ENCODE data around the gene CFAP210. TPM values are rescaled to one million over a fixed set of nuclear protein-coding genes. Genes with fewer than 3 reads are reported as not detected.
"Not testable (repeated sequence)": the region's sequence is repeated elsewhere in the genome, so short reads cannot be mapped to it uniquely, and the experiment has no call there.

CFAP210 gene
- polyA plus RNA-seq, 3 donors: 3.7 to 5.5 (median 3.8) TPM

GRCh38 chr2:169716238-169716886 lies 22.2 kb upstream of the CFAP210 start:
- no peak for DNase-seq (ENCODE audit: extremely low read depth in 1 of 11, low read depth in 9 of 11, low spot score in 4 of 11)

- no peak for DNase-seq (ENCODE audit: extremely low read depth in 1 of 11, low read depth in 9 of 11, low spot score in 4 of 11)
These were observed 21.4 kb upstream of the CFAP210 start for GRCh38 chr2:169715379-169716237.

- DNase-seq (ENCODE audit: extremely low read depth in 1 of 11, low read depth in 9 of 11, low spot score in 4 of 11): no peak
These were observed 20.5 kb upstream of the CFAP210 start for GRCh38 chr2:169714699-169715098.

DNA sequence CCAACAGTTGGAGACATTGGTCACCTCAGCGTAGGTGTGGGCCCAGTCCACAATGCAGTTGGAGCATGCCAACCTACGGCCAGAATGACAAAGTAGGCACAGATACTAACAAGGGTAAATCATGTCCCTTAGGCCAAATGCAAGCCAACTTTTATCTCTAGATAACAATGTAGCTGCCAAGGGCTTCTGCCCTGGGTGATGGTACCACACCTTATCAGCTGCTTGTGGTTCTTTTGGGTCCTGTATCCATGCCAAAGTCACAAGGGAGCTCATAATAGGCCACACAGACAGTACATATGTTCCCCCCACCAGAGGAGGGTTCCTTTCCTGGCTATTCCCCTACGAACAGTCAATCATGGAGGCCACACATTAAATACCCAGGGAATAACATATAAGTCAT lies 19.1 kb upstream of the CFAP210 start:
- DNase-seq (ENCODE audit: extremely low read depth in 1 of 11, low read depth in 9 of 11, low spot score in 4 of 11): no peak

DNA sequence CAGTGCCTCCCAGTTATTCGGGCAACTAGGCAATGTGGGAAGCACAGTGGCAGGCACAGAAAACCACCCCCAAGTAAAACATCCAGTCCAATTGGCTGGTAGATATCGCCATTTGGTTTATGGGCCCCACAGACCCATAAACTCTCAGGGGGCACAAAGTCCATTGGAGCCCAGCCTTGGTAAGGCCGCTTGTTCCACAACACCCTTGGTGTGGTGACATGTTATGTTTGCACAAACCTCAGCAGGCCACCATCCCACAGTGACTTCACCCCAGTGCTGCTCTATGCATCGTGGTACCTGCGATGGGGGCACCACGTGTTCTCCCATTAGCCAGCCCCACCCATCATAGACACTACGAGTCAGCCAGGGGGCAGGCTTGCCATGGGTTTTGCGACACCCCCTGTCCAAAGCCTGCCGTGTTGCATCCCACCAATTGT lies 18.6 kb upstream of the CFAP210 start:
- DNase-seq (ENCODE audit: extremely low read depth in 1 of 11, low read depth in 9 of 11, low spot score in 4 of 11): no peak

DNA sequence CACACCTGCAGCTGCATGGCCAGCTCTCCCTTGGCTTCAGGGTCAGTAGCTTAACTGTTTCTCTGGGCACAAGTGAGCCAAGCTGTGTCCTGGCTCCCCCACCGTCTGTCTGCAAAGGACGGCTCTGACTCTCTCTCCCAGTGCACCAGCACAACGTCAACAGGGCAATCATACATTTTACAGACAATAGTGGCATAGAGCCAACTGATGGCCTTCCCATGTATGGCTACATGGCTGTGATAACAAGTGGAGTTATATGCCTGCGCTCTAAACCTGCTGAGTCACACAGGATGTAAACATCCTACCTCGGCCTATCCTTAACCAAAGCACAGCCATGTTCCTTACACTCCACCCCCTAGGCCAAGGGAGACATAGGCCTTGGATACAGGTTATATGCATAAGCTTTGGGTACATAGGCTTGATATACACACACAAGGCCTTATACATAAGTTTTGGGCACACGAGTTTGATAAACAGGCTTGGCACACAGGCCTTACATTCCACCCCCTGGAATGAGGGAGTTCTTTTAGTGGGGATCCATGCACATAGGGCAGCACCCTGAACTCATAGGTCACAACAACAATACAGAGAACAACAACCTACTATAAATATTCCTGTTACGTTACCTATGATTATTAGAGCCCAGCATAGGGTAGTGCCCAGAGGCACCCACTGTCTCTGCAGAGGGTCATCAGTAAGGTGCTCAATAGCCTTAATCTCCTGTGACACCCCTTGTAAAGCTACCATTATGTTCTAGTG lies 17.7 kb upstream of the CFAP210 start:
- no peak for DNase-seq (ENCODE audit: extremely low read depth in 1 of 11, low read depth in 9 of 11, low spot score in 4 of 11)

DNA sequence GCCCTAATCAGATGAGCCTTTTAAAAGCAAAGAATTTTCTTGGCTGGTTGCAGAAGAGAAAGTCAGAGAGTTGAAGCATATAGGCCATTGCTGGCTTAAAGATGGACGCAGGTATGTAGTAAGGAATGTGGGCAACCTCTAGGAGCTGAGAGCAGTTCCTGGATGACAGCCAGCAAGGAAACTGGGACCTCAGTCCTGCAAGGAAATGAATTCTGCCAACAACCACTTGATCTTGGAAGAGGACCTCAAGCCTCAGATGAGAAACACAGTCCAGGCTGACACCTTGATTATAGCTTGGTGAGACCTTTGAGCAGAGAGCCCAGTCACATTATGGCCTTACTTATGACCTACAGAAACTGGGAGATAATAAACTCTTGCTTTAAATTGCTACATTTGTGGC lies 15.8 kb upstream of the CFAP210 start:
- DNase-seq (ENCODE audit: extremely low read depth in 1 of 11, low read depth in 9 of 11, low spot score in 4 of 11): no peak

DNA sequence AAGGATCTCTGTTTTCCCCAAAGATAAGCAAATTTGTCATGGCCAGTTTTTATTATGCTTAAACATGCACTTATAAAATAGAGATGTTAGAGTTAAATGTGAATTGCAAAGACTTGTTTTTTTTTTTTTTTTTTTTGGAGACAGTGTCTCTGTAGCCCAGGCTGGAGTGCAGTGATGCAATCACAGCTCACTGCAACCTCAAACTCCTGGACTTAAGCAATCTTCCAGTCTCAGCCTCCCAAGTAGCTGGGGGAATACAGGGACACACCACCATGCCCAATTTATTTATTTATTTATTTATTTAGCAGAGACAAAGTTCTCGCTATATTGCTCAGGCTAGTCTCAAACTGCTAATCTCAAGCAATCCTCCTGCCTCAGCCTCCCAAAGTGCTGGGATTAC lies 15.1 kb upstream of the CFAP210 start:
- no peak for DNase-seq (ENCODE audit: extremely low read depth in 1 of 11, low read depth in 9 of 11, low spot score in 4 of 11)

DNA sequence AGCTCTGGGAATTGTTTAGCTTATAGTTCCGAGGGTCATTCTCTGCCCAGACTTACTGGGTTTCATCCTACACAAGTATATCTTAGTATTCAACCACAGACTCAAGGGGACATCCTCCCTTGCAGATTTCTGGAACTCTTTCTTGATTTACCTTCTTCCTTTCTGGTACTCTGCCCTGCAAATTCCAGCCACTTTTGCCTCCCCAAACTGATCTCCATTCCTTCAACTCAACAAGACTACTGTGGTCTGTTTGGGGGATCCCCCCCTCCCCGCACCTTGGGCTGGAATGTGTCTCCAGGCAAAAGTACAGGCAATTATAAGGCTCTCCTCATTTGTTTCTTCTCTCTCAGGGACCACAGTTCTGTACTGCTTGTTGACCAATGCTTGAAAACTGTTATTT lies 13.4 kb upstream of the CFAP210 start:
- no peak for DNase-seq (ENCODE audit: extremely low read depth in 1 of 11, low read depth in 9 of 11, low spot score in 4 of 11)

DNA sequence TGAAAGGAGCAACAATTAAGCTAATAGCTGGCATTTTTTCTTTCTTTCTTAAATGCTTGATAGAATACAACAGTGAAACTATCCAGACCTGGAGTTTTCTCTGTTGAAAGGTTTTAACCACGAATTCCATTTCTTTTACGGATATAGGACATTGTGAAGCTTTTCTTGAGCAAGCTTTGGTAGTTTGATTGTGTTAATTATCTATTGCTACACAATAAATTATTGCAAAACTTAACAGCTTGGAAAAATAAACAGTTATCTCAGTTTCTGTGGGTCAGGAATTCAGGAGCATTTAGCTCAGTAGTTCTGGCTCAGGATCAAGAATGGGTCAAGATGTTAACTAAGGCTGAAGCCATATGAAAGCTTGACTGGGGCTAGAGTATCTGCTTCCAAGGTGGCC lies 11.7 kb upstream of the CFAP210 start:
- DNase-seq (ENCODE audit: extremely low read depth in 1 of 11, low read depth in 9 of 11, low spot score in 4 of 11): no peak

- DNase-seq (ENCODE audit: extremely low read depth in 1 of 11, low read depth in 9 of 11, low spot score in 4 of 11): no peak
These were observed 10.0 kb upstream of the CFAP210 start for GRCh38 chr2:169704160-169704708.

GRCh38 chr2:169702996-169703395 lies 8.8 kb upstream of the CFAP210 start:
- DNase-seq (ENCODE audit: extremely low read depth in 1 of 11, low read depth in 9 of 11, low spot score in 4 of 11): no peak

GRCh38 chr2:169699173-169699572 lies 5.0 kb upstream of the CFAP210 start:
- DNase-seq (ENCODE audit: extremely low read depth in 1 of 11, low read depth in 9 of 11, low spot score in 4 of 11): not testable (repeated sequence)

DNA sequence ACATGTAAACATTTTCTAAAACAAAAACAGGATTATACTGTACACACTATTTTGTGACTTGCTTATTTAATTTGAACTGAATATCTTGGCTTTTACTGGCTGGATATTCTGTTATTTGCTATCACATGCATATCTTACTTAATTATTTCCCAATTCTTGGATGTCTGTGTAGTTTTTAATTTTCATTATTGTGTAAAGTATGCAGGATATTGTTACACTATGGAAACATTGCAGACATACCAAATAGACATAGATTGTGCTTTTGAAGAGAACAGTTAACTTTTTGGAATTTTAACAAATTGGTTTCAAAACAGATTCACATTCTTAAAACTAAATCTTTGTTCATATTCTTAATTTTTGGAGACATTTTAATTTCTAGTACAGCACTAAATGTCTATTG lies 2.2 kb upstream of the CFAP210 start:
- no peak for DNase-seq (ENCODE audit: extremely low read depth in 1 of 11, low read depth in 9 of 11, low spot score in 4 of 11)

GRCh38 chr2:169694894-169695260 lies 672 bp upstream of the CFAP210 start:
- DNase-seq (ENCODE audit: extremely low read depth in 1 of 11, low read depth in 9 of 11, low spot score in 4 of 11): no peak

GRCh38 chr2:169693360-169693759 lies 845 bp downstream of the CFAP210 start:
- no peak for DNase-seq (ENCODE audit: extremely low read depth in 1 of 11, low read depth in 9 of 11, low spot score in 4 of 11)

GRCh38 chr2:169692718-169693117 lies 1.5 kb downstream of the CFAP210 start:
- DNase-seq (ENCODE audit: extremely low read depth in 1 of 11, low read depth in 9 of 11, low spot score in 4 of 11): no peak

- DNase-seq (ENCODE audit: extremely low read depth in 1 of 11, low read depth in 9 of 11, low spot score in 4 of 11): no peak
These were observed 3.2 kb downstream of the CFAP210 start for GRCh38 chr2:169690958-169691357.

DNA sequence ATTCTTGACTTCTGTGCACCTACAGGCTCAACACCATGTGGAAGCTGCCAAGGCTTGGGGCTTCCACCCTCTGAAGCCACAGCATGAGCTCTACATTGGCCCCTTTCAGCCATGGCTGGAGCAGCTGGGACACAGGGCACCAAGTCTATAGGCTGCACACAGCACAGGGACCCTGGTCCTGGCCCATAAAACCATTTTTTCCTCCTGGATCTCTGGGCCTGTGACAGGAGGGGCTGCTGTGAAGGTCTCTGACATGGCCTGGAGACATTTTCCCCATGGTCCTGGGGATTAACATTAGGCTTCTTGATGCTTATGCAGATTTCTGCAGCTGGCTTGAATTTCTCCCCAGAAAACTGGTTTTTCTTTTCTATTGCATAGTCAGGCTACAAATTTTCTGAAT lies 6.3 kb downstream of the CFAP210 start:
- DNase-seq (ENCODE audit: extremely low read depth in 1 of 11, low read depth in 9 of 11, low spot score in 4 of 11): not testable (repeated sequence)

DNA sequence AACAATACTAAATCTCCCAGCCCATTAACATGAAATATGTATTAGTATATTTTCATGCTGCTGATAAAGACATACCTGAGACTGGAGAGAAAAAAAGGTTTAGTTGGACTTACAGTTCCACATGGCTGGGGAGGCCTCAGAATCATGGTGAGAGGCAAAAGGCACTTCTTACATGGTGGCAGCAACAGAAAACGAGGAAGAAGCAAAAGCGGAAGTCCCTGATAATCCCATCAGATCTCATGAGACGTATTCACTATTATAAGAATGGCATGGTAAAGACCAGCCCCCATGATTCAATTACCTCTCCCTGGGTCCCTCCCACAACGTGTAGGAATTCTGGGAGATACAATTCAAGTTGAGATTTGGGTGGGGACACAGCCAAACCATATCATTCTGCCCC lies 7.4 kb downstream of the CFAP210 start:
- DNase-seq (ENCODE audit: extremely low read depth in 1 of 11, low read depth in 9 of 11, low spot score in 4 of 11): not testable (repeated sequence)
